GOT3 (cell line): ENCODE results near the gene GIGYF2.

Experiments
- DNase-seq: peaks from one replicate; lab custom pipeline; 2025; ENCODE audit warnings: mixed read lengths; lab: John Stamatoyannopoulos, UW

The GIGYF2 gene

DNA sequence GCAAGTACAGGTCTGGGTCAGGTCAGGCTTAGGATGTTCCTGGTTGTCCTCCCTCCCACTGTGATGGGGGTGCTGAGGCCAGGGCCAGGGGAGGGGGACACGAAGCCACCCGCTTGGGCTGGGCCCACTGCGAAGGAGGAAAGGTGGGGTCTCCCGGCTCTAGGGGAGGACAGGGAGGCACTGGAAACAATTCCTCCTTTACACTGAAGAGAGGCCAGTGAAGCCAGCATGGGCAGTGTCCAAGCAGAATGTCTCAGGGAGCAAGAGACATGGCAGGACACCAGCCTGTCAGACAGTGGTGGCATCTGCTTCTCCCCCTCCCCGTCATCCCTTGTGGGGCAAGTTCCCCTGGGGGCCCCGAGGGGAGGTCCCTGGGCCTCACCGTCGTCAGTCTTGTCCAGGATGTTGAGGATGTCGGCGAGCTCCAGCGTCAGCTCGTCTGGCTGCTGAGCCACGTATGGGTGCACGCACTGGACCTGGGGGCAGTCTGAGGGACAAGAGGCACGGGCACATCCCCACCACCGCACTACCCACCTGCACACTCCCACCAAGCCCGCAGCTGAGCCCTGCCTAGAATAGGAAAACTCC, 183.7 kb downstream of the GIGYF2 start:
- no peak for DNase-seq

GRCh38 chr2:232882085-232882484, 185.0 kb downstream of the GIGYF2 start:
- DNase-seq: no peak

- DNase-seq: no peak
Measured at GRCh38 chr2:232882505-232883115, 185.5 kb downstream of the GIGYF2 start.

DNA sequence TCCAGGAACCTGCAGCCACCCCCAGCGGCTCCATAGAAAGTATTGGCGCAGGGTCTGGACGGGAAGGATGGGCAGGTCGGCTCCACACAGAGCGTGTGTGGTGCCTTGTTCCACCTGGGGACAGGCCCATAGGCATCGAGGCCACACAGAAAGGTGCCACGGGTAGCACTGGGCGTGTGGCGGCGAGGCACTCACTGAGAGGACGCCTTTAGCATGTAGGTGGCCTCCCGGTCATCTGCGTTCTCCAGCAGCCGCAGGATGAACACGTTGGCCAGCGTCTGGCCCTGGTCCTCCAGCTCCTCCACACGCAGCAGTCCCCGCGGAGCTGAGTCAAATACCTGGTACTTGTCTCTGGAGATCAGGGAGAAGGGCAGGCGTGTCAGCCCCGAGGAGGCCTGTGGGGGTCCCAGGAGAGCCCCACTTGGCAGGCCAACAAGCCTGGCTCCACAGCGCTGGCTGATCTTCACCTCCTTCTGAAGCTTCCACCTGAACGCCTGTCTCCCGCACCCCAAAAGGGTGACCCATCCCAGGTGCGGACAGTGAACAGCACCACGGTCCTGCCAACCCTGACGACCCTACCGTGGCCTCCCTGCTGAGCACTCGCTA, 186.1 kb downstream of the GIGYF2 start:
- DNase-seq: no peak

GRCh38 chr2:232884001-232884421, 186.9 kb downstream of the GIGYF2 start:
- no peak for DNase-seq

- DNase-seq: no peak
Measured at GRCh38 chr2:232884549-232885263, 187.6 kb downstream of the GIGYF2 start.

DNA sequence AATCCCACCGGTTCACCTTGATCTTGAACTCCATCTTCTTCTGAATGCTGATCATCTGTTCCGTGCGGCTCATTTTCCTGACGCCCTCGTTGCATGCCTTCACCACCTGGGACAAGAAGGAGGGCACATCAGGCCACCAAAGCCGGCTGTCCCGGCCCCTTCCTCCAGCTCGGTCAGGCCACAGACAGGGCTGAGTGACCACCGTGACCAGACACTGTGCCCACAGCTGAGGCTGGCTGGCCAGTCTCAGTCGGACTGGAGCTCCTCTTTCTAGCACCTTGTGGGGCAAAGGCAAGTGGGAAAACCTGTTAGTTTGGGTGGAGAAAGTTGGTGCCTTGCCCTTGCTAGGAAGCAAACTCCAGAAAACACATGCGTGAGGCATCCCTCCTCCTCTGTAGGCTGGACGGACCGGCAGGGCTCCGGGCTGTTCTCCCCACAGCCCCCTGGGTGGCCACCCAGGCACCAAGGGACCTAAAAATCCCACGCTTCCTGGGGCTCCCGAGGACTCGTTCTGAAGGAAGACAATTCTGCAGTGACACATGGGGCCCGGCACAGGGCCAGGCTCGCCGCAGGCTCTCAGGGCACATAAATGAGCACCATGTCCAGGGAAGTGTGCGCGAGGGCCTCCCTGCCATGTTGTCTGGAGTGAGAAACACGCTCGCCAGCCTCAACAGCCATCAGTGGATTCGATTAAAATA, 188.3 kb downstream of the GIGYF2 start:
- no peak for DNase-seq

DNA sequence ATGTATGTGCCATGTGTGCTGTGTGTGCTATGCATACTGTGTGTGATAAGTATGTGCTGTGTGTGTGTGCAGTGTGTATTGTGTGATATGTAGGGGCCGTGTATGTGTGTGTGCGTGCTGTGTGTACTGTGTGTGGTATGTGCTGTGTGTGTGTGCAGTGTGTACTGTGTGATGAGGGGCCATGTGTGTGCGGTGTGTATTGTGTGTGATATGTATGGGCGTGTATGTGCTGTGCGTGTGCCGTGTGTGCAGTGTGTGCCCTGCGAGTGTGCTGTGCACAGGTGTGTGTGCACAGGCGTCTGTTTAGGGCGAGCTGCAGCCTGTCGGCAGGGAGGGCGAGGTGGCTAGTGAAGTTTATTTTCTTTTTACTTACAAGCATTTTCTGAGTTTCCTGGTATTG, 189.0 kb downstream of the GIGYF2 start:
- DNase-seq: no peak

DNA sequence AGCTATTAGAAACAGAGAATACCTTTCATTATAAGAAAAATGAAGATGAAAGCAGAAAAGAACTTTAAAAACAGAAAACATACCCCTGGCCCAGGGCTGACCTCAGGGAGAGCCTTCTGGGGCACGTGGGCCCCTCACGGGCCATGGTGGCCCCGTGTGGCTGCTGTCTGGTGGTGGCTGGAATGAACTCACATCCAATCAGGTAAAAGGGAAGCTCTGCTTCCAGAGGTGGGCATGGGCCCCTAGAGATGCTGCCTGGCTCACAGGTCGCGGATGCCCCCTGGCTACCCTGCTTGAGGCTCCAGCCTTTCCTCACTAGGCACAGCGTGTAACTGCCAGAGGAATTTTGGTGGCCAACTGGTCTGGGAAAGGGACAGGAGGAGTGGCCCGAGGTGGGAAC, 189.5 kb downstream of the GIGYF2 start:
- no peak for DNase-seq

DNA sequence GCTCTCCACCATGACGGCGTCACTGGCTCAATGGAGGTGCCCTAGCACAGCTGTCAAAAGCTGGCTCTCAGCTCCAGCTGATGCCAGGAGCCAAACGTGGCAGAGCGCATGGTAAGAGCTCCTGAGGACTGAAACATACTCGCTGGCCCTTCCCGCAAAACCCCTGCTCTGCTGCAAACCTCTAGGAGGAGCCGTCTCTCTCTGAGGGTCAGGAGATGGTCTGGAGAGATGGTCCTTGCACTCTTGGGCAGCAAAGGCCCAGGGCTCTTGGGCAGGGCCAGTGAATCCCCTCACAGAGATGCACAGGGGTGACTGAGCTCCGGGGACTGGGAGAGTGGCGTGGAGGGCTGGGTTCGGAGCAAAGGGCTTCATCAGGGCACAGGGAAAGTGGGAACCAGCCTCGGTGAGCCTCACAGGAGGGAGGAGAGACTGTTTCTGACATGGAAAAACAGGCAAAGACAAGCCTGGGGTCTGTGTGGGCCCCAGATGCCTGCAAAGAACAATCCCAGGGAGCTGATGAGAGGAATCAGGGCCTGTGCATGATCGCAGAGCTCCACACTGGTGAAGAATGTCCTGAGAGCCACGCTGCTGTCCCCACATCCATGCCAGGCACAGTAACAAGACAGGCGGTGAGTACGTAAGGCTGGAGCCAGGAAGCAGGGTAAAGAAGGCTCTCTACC, 190.2 kb downstream of the GIGYF2 start:
- DNase-seq: no peak

GRCh38 chr2:232888099-232888836, 191.1 kb downstream of the GIGYF2 start:
- DNase-seq: no peak

DNA sequence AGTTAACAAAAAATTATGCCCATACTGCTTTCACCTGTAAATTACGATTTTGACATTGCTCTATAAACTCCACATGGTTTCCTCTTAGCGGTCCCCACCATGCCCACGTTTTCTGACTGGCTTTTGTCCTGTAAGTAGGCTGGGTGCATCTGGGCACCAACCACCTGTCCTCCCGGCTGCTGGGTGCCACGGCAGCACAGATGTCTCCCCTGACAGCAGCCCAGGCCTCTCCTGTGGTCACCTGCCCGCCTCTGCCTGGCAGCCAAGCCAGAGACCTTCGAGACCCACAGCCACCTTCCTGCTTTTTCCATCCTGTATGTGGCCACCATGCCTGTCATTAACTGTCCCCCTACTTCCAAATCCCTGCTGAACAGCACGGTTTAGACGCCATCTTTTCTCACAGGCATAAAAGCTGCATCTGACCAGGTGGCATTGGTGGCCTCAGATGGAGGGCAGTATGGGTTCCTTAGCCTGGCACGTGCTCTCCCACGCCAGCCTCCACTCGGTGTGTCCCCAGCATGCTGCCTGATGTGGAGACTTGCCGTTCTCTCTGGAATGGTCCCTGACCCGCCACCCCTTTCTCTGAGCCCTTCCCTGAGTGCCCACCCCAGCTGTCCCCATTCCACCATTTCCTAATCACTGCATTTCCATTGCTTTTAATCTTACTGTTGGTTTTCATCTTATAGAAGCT, 191.9 kb downstream of the GIGYF2 start:
- DNase-seq: no peak

GRCh38 chr2:232889876-232890401, 192.8 kb downstream of the GIGYF2 start:
- DNase-seq: no peak

DNA sequence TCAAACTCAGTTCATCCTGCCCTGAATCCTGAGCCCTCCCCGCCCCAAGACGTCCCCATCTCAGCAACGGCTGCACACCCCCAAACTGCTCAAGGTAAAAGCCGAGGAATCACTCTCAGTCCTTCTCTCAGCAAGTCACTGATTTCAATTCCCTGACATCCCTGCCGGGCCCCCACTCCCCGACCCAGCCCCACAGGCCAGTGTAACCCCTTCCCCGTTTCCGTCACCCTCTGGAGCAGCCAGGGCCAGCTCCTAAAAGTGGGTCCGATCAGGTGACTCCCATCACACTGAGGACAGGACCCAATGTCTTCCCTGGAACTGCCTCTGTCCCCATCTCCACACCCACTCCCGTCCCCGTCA, 193.4 kb downstream of the GIGYF2 start:
- DNase-seq: no peak

DNA sequence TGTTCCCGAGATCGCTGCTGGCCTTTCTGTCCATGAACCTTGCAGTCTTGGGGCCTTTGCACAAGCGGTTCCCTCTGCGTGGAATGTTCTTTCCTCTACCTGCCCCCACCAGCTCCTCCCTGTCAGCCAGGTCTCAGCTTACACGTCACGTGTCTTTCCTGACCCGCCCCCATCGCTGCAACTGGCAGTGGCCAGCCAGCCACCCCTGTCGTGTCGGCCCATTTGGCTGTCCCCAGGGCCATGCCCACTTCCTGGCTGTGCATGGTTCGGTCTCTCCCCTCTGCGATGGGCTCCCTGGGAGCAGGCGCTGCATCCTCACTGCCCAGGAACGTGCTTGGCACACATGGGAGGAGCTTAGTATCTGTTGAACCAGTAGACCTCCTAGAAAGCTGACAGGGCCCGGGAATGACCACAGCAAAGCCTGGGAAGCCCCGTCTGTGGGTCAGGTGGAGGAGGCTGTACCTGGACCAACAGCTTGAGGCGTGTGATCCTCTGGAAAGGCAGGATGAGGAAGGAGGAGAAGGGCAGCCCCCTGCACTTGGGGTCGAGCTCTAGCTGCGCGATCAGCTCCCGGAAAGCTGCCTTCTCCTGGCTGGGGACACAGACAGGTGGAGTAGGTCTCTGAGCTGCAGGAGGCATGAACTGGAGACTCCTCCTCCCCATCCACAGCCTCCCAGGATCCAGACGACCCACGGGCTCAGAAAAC, 193.9 kb downstream of the GIGYF2 start:
- DNase-seq: no peak

DNA sequence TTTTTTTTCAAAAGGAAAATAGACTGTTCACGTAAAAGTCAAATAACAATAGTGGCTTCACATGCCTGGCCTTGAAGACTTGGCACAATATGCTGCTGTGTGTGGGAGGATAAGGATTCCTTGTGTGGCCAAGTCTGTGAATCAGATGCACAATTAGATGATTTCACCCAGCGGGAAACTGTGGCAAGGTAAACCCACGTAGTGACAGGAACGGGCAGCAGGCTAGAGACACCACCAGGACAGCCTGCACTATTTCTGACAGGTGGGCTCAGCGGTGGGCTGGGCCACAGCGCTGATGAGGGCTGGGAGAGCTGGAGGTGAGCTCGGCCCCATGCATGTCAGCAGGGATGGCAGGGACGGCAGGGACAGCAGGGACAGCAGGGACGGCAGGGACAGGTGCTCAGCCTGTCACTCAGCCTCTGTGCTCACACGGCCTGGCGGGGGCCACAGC, 194.5 kb downstream of the GIGYF2 start:
- no peak for DNase-seq

DNA sequence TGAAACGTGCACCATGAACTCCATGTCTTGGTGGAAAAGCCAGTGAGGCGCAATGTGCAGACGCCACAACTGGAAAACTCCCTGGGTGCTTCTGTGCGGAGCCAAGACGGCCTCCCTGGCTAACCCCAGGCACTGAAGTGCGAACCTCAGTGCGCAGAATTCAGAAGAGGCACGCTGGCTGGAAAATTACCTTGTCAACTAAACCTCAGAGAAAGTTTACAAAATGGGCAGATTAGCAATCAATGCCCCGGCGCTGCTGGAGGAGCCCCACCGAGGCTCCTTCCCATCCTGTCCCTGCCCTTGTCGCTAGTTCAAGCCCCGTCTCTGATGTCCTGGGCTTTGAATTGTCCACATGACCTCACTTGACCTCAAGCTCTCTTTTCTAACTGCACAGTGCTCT, 195.1 kb downstream of the GIGYF2 start:
- no peak for DNase-seq

DNA sequence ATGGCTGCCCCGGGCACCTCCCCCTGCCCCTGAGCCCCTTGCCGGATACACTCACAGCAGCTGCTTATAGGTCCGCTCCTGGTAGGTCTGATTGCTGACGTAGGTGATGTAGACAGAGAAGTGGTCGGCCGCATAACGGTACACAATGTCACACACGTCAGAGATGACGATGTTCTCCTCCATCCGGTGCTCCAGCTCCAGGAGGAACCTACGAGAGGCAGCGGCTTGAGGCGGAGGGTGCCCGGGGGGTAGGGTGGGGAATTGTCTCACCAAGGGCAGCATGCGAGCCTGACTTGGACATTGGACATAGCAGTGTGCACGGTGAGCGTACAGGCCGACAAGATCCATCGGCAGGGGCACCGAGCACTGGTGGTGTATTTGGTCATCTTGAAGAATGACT, 195.7 kb downstream of the GIGYF2 start:
- DNase-seq: no peak

- DNase-seq: no peak
Measured at GRCh38 chr2:232893834-232894233, 196.7 kb downstream of the GIGYF2 start.

DNA sequence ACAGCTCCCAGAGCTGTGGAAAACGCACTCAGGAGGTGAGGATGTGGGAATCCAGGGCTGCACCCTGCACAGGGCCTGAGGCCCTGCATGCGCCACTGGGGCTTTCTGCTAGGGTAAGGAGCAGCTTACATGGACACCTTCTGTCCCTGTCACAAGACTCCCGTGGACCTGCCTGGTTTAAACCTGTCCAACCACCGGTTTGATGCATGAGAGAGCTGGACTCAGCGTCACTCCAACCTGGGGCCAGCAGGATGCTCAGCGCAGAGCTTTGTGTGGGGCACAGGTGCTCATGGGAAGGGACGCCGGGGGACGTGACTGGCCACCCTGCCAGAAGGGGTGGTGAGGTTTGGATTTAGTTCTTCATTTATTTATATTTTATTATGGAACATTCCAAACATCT, 197.1 kb downstream of the GIGYF2 start:
- DNase-seq: no peak
